CD4-positive, alpha-beta T cell (primary cell): ENCODE data around the gene FGGY. TPM values are rescaled to one million over a fixed set of nuclear protein-coding genes. Genes with fewer than 3 reads are reported as not detected.
"Not testable (repeated sequence)": the region's sequence is repeated elsewhere in the genome, so short reads cannot be mapped to it uniquely, and the experiment has no call there.

Source experiments
- ATAC-seq: fragments of 200-7000 bp; cut with Tn5 transposase; one replicate; pipeline ENCODE4 v1.10.0; 2022; ENCODE audit warnings: mild to moderate bottlenecking; ENCODE audit not compliant: poor library complexity
- CTCF ChIA-PET: fragments of 350-600 bp; sonication (Branson Sonifier 250); formaldehyde crosslinking; loops from one replicate; lab custom pipeline; 2021; ENCODE audit warnings: antibody characterized with exemption, inconsistent platforms; lab: Charles Lee
- POLR2A ChIA-PET: fragments of 350-600 bp; sonication (Branson Sonifier 250); formaldehyde crosslinking; loops from one replicate; lab custom pipeline; 2021; ENCODE audit warnings: antibody characterized with exemption, inconsistent platforms; lab: Charles Lee
- DNase-seq, 14 experiments: peaks; one replicate each; pipeline ENCODE4 v3.0.0-alpha.2; 2013 to 2020; ENCODE audit warnings: mixed read lengths in 2 of 14
- H3K27ac ChIP-seq, 2 donors: one replicate each; pipeline versions ENCODE4 v1.5.1 to v1.7.0; 2013; ENCODE audit warnings: low read length in 2 of 2, low read depth in 1 of 2, mild to moderate bottlenecking in 1 of 2
- H3K27me3 ChIP-seq, 2 experiments: 1 replicate in 1 of 2; 2 replicates in 1 of 2; pipeline versions ENCODE4 v1.6.1 to v1.7.0; 2013; ENCODE audit warnings: low read length in 2 of 2, control low read depth in 1 of 2, mild to moderate bottlenecking in 1 of 2, moderate library complexity in 1 of 2; ENCODE audit not compliant: insufficient read depth in 2 of 2, control insufficient read depth in 1 of 2
- H3K36me3 ChIP-seq: one replicate; pipeline ENCODE4 v1.6.1; 2013; ENCODE audit warnings: low read length, control low read depth; ENCODE audit not compliant: insufficient read depth
- H3K4me1 ChIP-seq: one replicate; pipeline ENCODE4 v1.6.1; 2013; ENCODE audit warnings: low read length, control low read depth; ENCODE audit not compliant: insufficient read depth
- H3K4me3 ChIP-seq: one replicate; pipeline ENCODE4 v1.5.1; 2013; ENCODE audit warnings: mild to moderate bottlenecking, low read length, moderate library complexity
- H3K9me3 ChIP-seq, 2 experiments: 1 replicate in 1 of 2; 2 replicates in 1 of 2; pipeline versions ENCODE4 v1.6.1 to v1.7.0; 2013; ENCODE audit warnings: low read length in 2 of 2, mild to moderate bottlenecking in 2 of 2, control low read depth in 1 of 2, moderate library complexity in 1 of 2; ENCODE audit not compliant: control insufficient read depth in 1 of 2, insufficient read depth in 1 of 2
- H3K27ac Mint-ChIP-seq: one replicate; pipeline ENCODE4 v1.8.0; 2020; ENCODE audit warnings: mixed read lengths
- H3K27me3 Mint-ChIP-seq: one replicate; pipeline ENCODE4 v1.8.0; 2021; ENCODE audit warnings: mixed read lengths
- H3K36me3 Mint-ChIP-seq: one replicate; pipeline ENCODE4 v1.8.0; 2021; ENCODE audit warnings: low read depth, mixed read lengths
- H3K4me1 Mint-ChIP-seq: one replicate; pipeline ENCODE4 v1.8.0; 2021; ENCODE audit warnings: low read depth, mixed read lengths
- H3K4me3 Mint-ChIP-seq: one replicate; pipeline ENCODE4 v1.8.0; 2020; ENCODE audit warnings: mild to moderate bottlenecking, mixed read lengths
- H3K9me3 Mint-ChIP-seq: one replicate; pipeline ENCODE4 v1.8.0; 2020; ENCODE audit warnings: mixed read lengths
- intact Hi-C, 2 experiments: fragments of 100-400 bp; cut with DNase I in 1 of 2; cut with micrococcal nuclease in 1 of 2; formaldehyde crosslinking; loops; one replicate each; pipeline versions ENCODE4 v1.15.1 to v1.9.0; 2023 to 2025; cut with DNase I, micrococcal nuclease
- total RNA-seq, 174 experiments: library from RNA in 2 of 174; stranded (reverse) in 2 of 174; gene quantifications; one replicate each; pipeline ENCODE4 v1.2.3 and lab custom pipeline; 2021 to 2026
- TF ChIP-seq, protein P1 (sequence below): fragments of 200-600 bp; IDR thresholded peaks from one replicate; pipeline ENCODE4 v1.8.0; 2022; ENCODE audit warnings: antibody characterized with exemption, mild to moderate bottlenecking

Gene FGGY
- total RNA-seq, 2 experiments from 2014 or later = 9.5 to 10.0 TPM

GRCh38 chr1:59556802-59557548 is 260.1 kb downstream of the FGGY start:
- CTCF ChIA-PET = no interaction called here

GRCh38 chr1:59557549-59557885 is 260.6 kb downstream of the FGGY start:
- Histone ChIP-seq H3K4me1 (no peaks in the 10 kb centered on the region), H3K36me3 (no peaks in the 10 kb centered on the region), H3K9me3 (peaks cover 0 to 7% of the 10 kb centered on the region in 2 experiments), H3K4me3 (no peak overlapping the region), H3K27ac (no peak overlapping the region), H3K27me3 (no peaks in the 10 kb centered on the region)
- H3K4me1 Mint-ChIP-seq = no peaks in the 10 kb centered on the region
- TF ChIP-seq, protein P1, sequence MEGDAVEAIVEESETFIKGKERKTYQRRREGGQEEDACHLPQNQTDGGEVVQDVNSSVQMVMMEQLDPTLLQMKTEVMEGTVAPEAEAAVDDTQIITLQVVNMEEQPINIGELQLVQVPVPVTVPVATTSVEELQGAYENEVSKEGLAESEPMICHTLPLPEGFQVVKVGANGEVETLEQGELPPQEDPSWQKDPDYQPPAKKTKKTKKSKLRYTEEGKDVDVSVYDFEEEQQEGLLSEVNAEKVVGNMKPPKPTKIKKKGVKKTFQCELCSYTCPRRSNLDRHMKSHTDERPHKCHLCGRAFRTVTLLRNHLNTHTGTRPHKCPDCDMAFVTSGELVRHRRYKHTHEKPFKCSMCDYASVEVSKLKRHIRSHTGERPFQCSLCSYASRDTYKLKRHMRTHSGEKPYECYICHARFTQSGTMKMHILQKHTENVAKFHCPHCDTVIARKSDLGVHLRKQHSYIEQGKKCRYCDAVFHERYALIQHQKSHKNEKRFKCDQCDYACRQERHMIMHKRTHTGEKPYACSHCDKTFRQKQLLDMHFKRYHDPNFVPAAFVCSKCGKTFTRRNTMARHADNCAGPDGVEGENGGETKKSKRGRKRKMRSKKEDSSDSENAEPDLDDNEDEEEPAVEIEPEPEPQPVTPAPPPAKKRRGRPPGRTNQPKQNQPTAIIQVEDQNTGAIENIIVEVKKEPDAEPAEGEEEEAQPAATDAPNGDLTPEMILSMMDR = no peak
- H3K36me3 Mint-ChIP-seq = peaks cover 45% of the 10 kb centered on the region
- H3K4me3 Mint-ChIP-seq = no peak overlapping the region
- ChIA-PET POLR2A (no interaction called here), CTCF (no interaction called here)
- no peak for DNase-seq
- H3K27me3 Mint-ChIP-seq = no peaks in the 10 kb centered on the region
- H3K27ac Mint-ChIP-seq = no peak overlapping the region
- ATAC-seq = no peak
- H3K9me3 Mint-ChIP-seq = peaks cover 5% of the 10 kb centered on the region
- intact Hi-C loops = no loop called here

More at GRCh38 chr1:59556802-59557548, 260.1 kb downstream of the FGGY start:
- Histone ChIP-seq H3K27me3 (no peaks in the 10 kb centered on the region), H3K9me3 (peaks cover 0 to 7% of the 10 kb centered on the region in 2 experiments), H3K4me3 (no peak overlapping the region), H3K36me3 (no peaks in the 10 kb centered on the region), H3K4me1 (no peaks in the 10 kb centered on the region), H3K27ac (no peak overlapping the region)
- DNase-seq (no peak), ATAC-seq (no peak)
- no peak overlapping the region for H3K27ac Mint-ChIP-seq
- intact Hi-C loops = no loop called here
- TF ChIP-seq, protein P1 = no peak
- POLR2A ChIA-PET = no interaction called here
- H3K36me3 Mint-ChIP-seq = peaks cover 45% of the 10 kb centered on the region
- no peaks in the 10 kb centered on the region for H3K4me1 Mint-ChIP-seq
- H3K9me3 Mint-ChIP-seq = peaks cover 5% of the 10 kb centered on the region
- no peak overlapping the region for H3K4me3 Mint-ChIP-seq
- H3K27me3 Mint-ChIP-seq = no peaks in the 10 kb centered on the region

DNA sequence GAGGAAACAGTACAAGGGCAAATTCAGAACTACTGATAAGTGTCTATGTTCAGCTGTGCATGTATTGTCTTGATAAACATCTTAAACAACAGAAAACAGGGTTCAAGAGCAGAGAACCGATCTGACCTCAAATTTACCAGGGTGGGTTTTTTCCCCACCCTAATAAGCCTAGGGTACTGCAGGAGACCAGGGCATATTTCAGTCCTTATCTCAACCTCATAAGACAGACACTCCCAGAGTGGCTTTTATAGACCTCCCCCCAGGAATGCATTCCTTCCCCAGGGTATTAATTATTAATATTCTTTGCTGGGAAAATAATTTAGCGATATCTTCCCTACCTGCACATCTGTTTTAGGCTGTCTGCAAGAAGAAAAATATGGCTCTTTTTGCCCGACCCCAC is 261.7 kb downstream of the FGGY start:
- intact Hi-C loops, H3K36me3 ChIP-seq, H3K4me1 ChIP-seq, H3K27ac ChIP-seq, POLR2A ChIA-PET, H3K4me3 ChIP-seq, H3K4me3 Mint-ChIP-seq, H3K27ac Mint-ChIP-seq, DNase-seq, H3K27me3 Mint-ChIP-seq, CTCF ChIA-PET, ATAC-seq, H3K9me3 Mint-ChIP-seq, H3K27me3 ChIP-seq, H3K9me3 ChIP-seq, H3K4me1 Mint-ChIP-seq: not testable (repeated sequence)
- H3K36me3 Mint-ChIP-seq = peaks cover 45% of the 10 kb centered on the region
